GM19035 (cell line): ENCODE data around the gene HOXA10.

Experiments used
- ATAC-seq: cut with Tn5 transposase; IDR thresholded peaks from one replicate; pipeline ENCODE4 v1.9.1; 2021; ENCODE audit not compliant: unreplicated experiment

HOXA10 gene

GRCh38 chr7:27191833-27192545, 17.9 kb upstream of the HOXA10 start:
- ATAC-seq = no peak

- no peak for ATAC-seq
Observed at GRCh38 chr7:27191161-27191731, 17.1 kb upstream of the HOXA10 start.

- no peak for ATAC-seq
Observed at GRCh38 chr7:27189997-27190748, 16.1 kb upstream of the HOXA10 start.

GRCh38 chr7:27189295-27189996, 15.3 kb upstream of the HOXA10 start:
- ATAC-seq = no peak

- ATAC-seq = no peak
Observed at GRCh38 chr7:27188386-27189294, 14.5 kb upstream of the HOXA10 start.

GRCh38 chr7:27187475-27188385, 13.6 kb upstream of the HOXA10 start:
- no peak for ATAC-seq

- ATAC-seq = no peak
Observed at GRCh38 chr7:27186668-27187474, 12.8 kb upstream of the HOXA10 start.

GRCh38 chr7:27185854-27186667, 11.9 kb upstream of the HOXA10 start:
- ATAC-seq = no peak

GRCh38 chr7:27185013-27185853, 11.1 kb upstream of the HOXA10 start, which contains the start of gene HOXA11:
TSS of gene HOXA11 (minus strand) at chr7:27185232. CDS start at chr7:27185144, 88 bp downstream.
- ATAC-seq = no peak

GRCh38 chr7:27184337-27185012, 10.4 kb upstream of the HOXA10 start:
- no peak for ATAC-seq

- no peak for ATAC-seq
Observed at GRCh38 chr7:27183682-27184336, 9.7 kb upstream of the HOXA10 start.

- ATAC-seq = no peak
Observed at GRCh38 chr7:27182861-27183681, 9.0 kb upstream of the HOXA10 start.

- no peak for ATAC-seq
Observed at GRCh38 chr7:27182285-27182841, 8.2 kb upstream of the HOXA10 start.

- ATAC-seq = no peak
Observed at GRCh38 chr7:27181795-27182275, 7.7 kb upstream of the HOXA10 start.
